SH-SY5Y (cell line): Measurements from ENCODE around the gene MYO18B.

ENCODE experiments used
- GATA2 ChIP-seq: IDR thresholded peaks from 2 replicates; pipeline ENCODE4 v1.6.1; 2011; ENCODE audit warnings: mild to moderate bottlenecking, low read depth, low read length
- GATA3 ChIP-seq: IDR thresholded peaks from 2 replicates; pipeline ENCODE4 v1.6.1; 2011; ENCODE audit warnings: low read depth, mild to moderate bottlenecking, low read length, moderate library complexity

DNA sequence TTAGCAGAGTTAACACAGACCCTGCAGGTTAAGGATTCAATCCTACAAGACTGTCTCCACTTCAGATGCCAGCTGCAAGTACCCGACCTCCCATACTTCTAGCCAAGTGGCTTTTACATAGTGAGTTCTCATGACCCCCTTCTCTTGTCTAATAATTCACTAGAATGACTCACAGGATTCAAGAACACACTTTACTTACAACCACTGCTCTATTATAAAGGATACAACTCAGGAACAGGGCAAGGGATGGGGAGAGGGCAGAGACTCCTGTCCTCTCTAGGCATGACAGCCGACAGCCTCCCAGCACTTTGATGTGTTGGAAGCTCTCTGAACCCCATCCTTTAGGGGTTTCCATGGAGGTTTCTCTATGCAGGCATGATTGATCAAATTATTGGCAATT, 60.0 kb downstream of the MYO18B start:
- no peak for TF ChIP-seq GATA3
- no peak for TF ChIP-seq GATA2
